Measurements from ENCODE around the gene CD63. TPM values are rescaled to one million over a fixed set of nuclear protein-coding genes. Genes with fewer than 3 reads are reported as not detected.

The CD63 gene
- total RNA-seq, 1 experiment from 2014 or later = 581 TPM

DNA sequence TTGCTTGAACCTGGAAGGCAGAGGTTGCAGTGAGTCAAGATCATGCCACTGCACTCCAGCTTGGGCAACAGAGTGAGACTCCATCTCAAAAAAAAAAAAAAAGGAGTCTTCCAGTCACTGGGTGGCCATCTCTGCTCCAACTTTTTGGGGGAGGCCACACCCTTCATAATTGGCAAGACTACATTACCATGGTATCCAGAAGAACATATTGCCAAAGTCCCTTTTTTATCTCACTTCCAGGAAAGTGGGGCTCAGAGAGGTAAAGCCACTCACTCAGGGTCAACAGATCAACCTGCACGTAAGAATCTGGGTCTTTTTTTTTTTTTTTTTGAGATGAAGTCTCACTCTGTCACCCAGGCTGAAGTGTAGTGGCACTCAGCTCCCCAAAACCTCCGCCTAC is 5.0 kb upstream of the CD63 start:
- Histone ChIP-seq H2AK5ac (ENCODE audit: insufficient read length, low read length) (no peak overlapping the region), H3T11ph (ENCODE audit: low read length) (no peak overlapping the region), H2BK15ac (ENCODE audit: low read depth, low read length) (no peak overlapping the region), H3K9me3 (ENCODE audit: control insufficient read depth, low read depth, low read length) (no peaks in the 10 kb centered on the region), H4K8ac (replicated peaks; ENCODE audit: insufficient read length, low read depth, low read length) (no peak overlapping the region), H2BK5ac (ENCODE audit: insufficient read length, low read length) (no peak overlapping the region), H3K23me2 (ENCODE audit: insufficient read length, low read depth, low read length, poor library complexity, severe bottlenecking) (peaks cover 16% of the 10 kb centered on the region), H3K14ac (ENCODE audit: insufficient read depth, low read length) (no peak overlapping the region), H3K79me1 (ENCODE audit: insufficient read depth, low read depth, low read length, poor library complexity, severe bottlenecking) (no peaks in the 10 kb centered on the region), H3K4me1 (ENCODE audit: insufficient read depth, low read length) (no peaks in the 10 kb centered on the region; the same call in 1 of the 2 replicates), H4K91ac (ENCODE audit: insufficient read length, low read depth, low read length) (no peak overlapping the region), H3K23ac (ENCODE audit: insufficient read length, low read depth, low read length) (no peak overlapping the region), H3K4me2 (ENCODE audit: insufficient read depth, insufficient read length, low read length) (no peak overlapping the region), H3K9ac (ENCODE audit: extremely low read depth, insufficient read length, low read length) (no peak overlapping the region), H3K79me2 (ENCODE audit: insufficient read depth, low read length) (no peaks in the 10 kb centered on the region), H2BK12ac (ENCODE audit: insufficient read length, low read depth, low read length) (no peak overlapping the region), H3K4ac (ENCODE audit: low read depth, low read length) (no peak overlapping the region), H3K18ac (ENCODE audit: insufficient read length, low read depth, low read length) (no peak overlapping the region), H2AFZ (ENCODE audit: low read length) (no peak overlapping the region), H3K56ac (ENCODE audit: insufficient read length, low read depth, low read length) (no peak overlapping the region), H3K27ac (ENCODE audit: insufficient read length, low read depth, low read length) (no peak overlapping the region), H4K5ac (ENCODE audit: insufficient read length, low read depth, low read length) (no peak overlapping the region), H2BK120ac (ENCODE audit: low read depth, low read length, poor library complexity, severe bottlenecking) (no peak overlapping the region), H4K20me1 (ENCODE audit: control insufficient read depth, insufficient read depth, insufficient read length) (peaks cover 2% of the 10 kb centered on the region), H3K27me3 (ENCODE audit: insufficient read depth, low read length) (no peaks in the 10 kb centered on the region), H2BK20ac (ENCODE audit: low read depth, low read length, poor library complexity, severe bottlenecking) (no peak overlapping the region)
- no CpG with 5 or more reads among the region's 2 CpGs for WGBS (ENCODE audit: extremely low coverage, insufficient read length, low lambda C conversion rate)
- no peak overlapping the region; a peak in 1 of 7 replicates for H3K27ac Mint-ChIP-seq
- H3K4me1 Mint-ChIP-seq = peaks cover 34 to 38% of the 10 kb centered on the region in 2 experiments
- H3K4me3 Mint-ChIP-seq = no peak overlapping the region
- TF ChIP-seq, protein P1, sequence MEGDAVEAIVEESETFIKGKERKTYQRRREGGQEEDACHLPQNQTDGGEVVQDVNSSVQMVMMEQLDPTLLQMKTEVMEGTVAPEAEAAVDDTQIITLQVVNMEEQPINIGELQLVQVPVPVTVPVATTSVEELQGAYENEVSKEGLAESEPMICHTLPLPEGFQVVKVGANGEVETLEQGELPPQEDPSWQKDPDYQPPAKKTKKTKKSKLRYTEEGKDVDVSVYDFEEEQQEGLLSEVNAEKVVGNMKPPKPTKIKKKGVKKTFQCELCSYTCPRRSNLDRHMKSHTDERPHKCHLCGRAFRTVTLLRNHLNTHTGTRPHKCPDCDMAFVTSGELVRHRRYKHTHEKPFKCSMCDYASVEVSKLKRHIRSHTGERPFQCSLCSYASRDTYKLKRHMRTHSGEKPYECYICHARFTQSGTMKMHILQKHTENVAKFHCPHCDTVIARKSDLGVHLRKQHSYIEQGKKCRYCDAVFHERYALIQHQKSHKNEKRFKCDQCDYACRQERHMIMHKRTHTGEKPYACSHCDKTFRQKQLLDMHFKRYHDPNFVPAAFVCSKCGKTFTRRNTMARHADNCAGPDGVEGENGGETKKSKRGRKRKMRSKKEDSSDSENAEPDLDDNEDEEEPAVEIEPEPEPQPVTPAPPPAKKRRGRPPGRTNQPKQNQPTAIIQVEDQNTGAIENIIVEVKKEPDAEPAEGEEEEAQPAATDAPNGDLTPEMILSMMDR (conservative IDR thresholded peaks at IDR 0.05) = no peak
- H3K36me3 Mint-ChIP-seq (ENCODE audit: insufficient read depth in 1 of 3, low read depth in 3 of 3) = no peaks in the 10 kb centered on the region; a peak in 1 of 7 replicates
- DNase-seq = no peak
- no peaks in the 10 kb centered on the region; a peak in 1 of 5 replicates for H3K9me3 Mint-ChIP-seq
- H3K27me3 Mint-ChIP-seq (ENCODE audit: low read depth) = no peaks in the 10 kb centered on the region; the same call in 1 of the 2 replicates

Data from H9 (cell line).